KOPT-K1 (cell line): Measurements from ENCODE around the gene TIMP2.

Source experiments
- H3K27ac ChIP-seq: fragments of 200-600 bp; sonication (generic); 2 replicates; pipeline ENCODE4 v1.5.1; 2016; ENCODE audit warnings: antibody characterized with exemption, mild to moderate bottlenecking, low read depth, low read length; ENCODE audit not compliant: poor library complexity, severe bottlenecking
- H3K36me3 ChIP-seq: fragments of 200-600 bp; sonication (generic); 2 replicates; pipeline ENCODE4 v1.5.1; 2017; ENCODE audit warnings: antibody characterized with exemption, mild to moderate bottlenecking, low read length, moderate library complexity; ENCODE audit not compliant: insufficient read depth
- H3K9me3 ChIP-seq: fragments of 200-600 bp; sonication (generic); 2 replicates; pipeline ENCODE4 v1.5.1; 2017; ENCODE audit warnings: antibody characterized with exemption, low read length, mild to moderate bottlenecking; ENCODE audit not compliant: insufficient read depth, poor library complexity, severe bottlenecking

TIMP2 gene

GRCh38 chr17:78812855-78813254 is 112.3 kb downstream of the TIMP2 start:
- H3K9me3 ChIP-seq, result no peaks in the 10 kb centered on the region
- H3K36me3 ChIP-seq, result peaks cover 100% of the 10 kb centered on the region
- no peak overlapping the region for H3K27ac ChIP-seq

- Histone ChIP-seq H3K27ac (no peak overlapping the region), H3K36me3 (peaks cover 100% of the 10 kb centered on the region), H3K9me3 (no peaks in the 10 kb centered on the region)
Measured at GRCh38 chr17:78808163-78808562, 117.0 kb downstream of the TIMP2 start.

GRCh38 chr17:78806451-78806850 is 118.7 kb downstream of the TIMP2 start:
- Histone ChIP-seq H3K27ac (no peak overlapping the region), H3K36me3 (peaks cover 99% of the 10 kb centered on the region), H3K9me3 (no peaks in the 10 kb centered on the region)

- H3K27ac ChIP-seq, result no peak overlapping the region
- H3K36me3 ChIP-seq, result peaks cover 99% of the 10 kb centered on the region
- no peaks in the 10 kb centered on the region for H3K9me3 ChIP-seq
Measured at GRCh38 chr17:78805301-78805700, 119.9 kb downstream of the TIMP2 start.

GRCh38 chr17:78804777-78805176 is 120.4 kb downstream of the TIMP2 start:
- H3K36me3 ChIP-seq, result peaks cover 99% of the 10 kb centered on the region
- H3K9me3 ChIP-seq, result no peaks in the 10 kb centered on the region
- H3K27ac ChIP-seq, result no peak overlapping the region

GRCh38 chr17:78803186-78803845 is 121.9 kb downstream of the TIMP2 start:
- Histone ChIP-seq H3K27ac (no peak overlapping the region), H3K36me3 (peaks cover 99% of the 10 kb centered on the region), H3K9me3 (no peaks in the 10 kb centered on the region)
